ENCODE measurements around the gene BCL7A. TPM values are rescaled to one million over a fixed set of nuclear protein-coding genes. Genes with fewer than 3 reads are reported as not detected.
"Not testable (repeated sequence)": the region's sequence is repeated elsewhere in the genome, so short reads cannot be mapped to it uniquely, and the experiment has no call there.

Gene BCL7A
- total RNA-seq, 1 experiment from 2014 or later = 10.3 TPM

DNA sequence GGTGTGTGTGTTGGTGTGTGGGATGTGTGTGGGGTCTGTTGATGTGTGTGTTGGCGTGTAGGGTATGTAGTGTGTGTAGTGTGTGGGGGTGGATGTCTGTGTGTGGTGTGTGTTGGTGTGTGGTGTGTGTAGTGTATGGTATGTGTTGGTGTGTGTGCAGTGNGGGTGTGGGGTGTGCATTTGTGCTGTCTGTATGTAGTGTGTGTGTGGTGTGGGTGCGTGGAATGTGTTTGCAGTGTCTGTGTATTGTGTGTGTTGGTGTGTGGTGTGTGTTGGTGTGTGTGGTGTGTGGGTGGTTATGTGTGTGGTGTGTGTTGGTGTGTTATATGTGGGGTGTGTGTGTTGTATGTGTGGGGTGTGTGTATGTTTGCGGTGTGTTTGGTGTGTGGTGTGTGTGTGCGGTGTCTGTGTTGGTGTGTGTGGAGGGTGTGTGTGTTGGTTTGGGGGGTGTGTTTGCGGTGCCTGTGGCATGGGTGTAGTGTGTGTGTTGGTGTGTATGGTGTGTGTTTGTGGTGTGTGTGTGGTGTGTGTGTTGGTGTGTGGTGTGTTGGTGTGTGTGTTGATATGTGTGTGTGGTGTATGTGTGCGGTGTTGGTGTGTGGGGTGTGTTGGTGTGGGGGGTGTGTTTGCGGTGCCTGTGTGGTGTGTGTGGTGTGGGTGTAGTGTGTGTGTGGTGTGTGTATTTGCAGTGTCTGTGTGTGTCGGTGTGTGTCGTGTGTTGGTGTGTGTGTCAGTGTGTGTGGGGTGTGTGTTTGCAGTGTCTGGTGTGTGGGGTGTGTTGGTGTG is 71.6 kb downstream of the BCL7A start:
- DNase-seq (ENCODE audit: low read depth) = no peak

DNA sequence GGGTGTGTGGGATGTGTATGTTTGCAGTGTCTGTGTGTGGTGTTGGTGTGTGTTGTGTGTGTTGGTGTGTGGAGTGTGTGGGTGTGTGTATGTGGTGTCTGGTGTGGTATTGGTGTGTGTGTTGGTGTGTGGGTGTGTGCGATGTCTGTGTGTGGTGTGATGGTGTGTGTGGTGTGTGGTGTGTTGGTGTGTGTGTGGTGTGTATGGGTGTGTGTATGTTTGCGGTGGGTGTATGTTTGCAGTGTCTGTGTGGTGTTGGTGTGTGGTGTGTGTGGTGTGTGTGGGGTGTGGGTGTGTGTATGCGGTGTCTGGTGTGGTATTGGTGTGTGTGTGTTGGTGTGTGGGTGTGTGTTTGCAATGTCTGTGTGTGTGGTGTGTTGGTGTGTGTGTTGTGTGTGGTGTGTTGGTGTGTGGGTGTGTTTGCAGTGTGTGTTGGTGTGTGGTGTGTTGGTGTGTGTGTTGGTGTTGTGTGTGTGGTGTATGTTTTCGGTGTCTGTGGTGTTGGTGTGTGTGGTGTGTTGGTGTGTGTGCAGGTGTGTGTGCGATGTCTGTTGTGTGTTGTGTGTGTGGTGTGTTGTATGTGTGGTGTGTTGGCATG is 72.6 kb downstream of the BCL7A start:
- DNase-seq (ENCODE audit: low read depth) = no peak

DNA sequence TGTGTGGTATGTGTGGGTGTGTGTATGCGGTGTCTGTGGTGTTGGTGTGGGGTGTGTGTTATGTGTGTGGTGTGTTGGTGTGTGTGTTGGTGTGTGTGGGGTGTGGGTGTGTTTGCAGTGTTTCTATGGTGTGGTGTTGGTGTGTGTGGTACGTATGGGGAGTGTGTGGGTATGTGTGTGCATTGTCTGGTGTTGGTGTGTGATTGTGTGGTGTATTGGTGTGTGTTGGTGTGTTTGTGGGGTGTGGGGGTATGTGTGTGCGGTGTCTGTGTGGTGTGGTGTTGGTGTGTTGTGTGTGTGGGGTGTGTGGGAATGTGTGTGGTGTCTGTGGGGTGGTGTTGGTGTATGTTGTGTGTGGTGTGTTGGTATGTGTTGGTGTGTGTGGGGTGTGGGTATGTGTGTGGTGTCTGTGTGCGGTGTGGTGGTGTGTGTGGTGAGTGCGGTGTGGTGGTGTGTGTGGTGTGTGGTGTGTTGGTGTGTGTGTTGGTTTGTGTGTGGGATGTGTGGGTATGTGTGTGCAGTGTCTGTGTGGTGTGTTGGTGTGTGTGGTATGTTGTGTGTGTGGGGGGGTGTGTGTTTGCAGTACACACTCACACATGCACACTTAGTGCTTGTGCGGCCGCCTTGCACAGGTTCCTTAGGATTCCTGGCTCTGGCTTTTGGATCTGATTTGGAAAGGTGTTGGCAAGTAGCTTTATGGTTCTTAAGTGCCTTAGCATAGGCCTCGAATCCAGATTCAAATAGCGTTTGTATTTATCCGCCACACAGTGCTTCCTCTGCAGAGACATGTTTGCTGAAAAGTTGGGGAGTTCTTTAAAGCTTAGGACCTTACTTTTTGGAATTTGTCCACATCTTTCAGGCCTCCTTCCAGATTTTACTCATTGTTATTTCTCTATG is 73.3 kb downstream of the BCL7A start:
- DNase-seq (ENCODE audit: low read depth) = no peak

- no peak for DNase-seq (ENCODE audit: low read depth)
Measured at GRCh38 chr12:122096014-122096413, 74.3 kb downstream of the BCL7A start.

GRCh38 chr12:122096591-122097149 is 75.0 kb downstream of the BCL7A start:
- DNase-seq (ENCODE audit: low read depth) = no peak

DNA sequence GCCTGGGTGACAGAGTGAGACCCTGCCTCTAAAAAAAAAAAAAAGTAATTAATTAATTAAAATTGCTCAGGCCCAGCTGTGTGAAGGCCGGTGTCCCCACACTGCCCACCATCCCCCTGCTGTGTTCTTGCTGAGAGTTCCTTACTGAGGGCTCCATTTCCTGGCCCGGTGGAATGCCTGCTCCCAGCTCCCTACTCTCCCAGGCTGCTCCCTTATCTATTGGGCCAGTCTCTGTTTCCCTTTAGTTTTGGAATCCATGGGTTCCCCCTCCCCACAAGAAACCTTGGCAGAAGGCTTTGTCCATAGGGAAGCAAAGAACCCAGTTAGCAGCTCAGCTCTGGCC is 75.9 kb downstream of the BCL7A start:
- no peak for DNase-seq (ENCODE audit: low read depth)

DNA sequence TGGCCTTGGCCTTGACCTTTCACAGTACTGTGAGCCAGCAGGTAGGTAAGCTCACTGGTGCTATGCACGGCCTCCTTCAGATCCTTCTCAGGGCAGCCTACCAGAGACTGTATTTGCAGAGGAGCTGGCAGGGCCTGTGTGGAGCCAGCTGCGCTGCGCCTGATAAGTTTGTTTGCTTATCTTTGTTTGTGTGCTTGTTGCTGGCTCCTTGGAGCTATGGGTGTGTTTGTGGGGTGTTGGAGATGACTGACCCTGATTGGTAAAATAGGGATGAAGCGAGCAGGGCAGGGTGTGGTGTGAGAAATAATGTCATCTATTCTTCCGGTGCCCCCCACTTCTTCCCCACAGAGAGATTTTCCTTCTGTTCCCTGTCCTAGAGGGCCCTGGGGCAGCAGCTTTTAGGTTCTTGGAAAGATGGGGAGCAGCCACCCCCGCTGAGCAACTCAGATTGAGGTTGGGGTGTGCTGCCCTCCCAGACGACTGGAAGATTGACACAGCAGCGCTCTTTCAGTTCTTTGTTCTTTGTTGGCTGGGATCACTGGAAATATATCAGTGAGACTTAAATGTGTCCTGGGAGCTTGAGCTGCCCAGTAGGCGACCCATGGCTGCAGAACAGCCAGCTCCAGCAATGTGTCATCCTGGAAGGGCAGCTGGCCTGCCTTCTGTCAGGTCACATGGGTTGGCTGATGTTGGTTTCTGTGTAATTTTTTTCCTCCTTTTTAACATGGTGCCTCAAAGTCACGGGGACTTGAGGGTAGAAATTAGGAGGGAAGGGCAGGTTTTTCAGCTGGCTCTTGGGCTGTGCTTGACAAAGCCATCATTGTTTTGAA is 76.5 kb downstream of the BCL7A start:
- DNase-seq (ENCODE audit: low read depth) = peak; percentile 30

- DNase-seq (ENCODE audit: low read depth) = no peak
Measured at GRCh38 chr12:122099280-122099749, 77.6 kb downstream of the BCL7A start.

DNA sequence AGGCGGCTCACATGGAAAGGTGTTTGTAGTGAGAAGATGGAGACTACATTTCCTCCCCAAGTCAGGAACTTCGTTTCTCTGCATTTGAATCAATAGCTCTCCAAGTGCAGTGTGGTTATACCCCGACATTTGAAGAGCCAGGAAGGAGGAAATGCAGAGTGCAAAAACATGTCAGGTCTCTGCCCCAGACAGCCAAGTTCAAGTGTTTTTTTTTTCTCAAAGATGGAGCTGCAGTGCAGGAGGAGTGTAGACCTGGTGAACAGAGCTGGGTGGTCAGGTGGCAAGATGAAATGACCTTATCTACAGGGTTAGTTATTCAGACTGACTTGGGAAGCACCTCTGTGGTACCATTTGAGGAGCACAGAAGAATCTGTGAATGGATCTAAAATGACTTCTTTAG is 78.2 kb downstream of the BCL7A start:
- no peak for DNase-seq (ENCODE audit: low read depth)

- no peak for DNase-seq (ENCODE audit: low read depth)
Measured at GRCh38 chr12:122100568-122100967, 78.9 kb downstream of the BCL7A start.

- DNase-seq (ENCODE audit: low read depth) = no peak
Measured at GRCh38 chr12:122102331-122102730, 80.6 kb downstream of the BCL7A start.

GRCh38 chr12:122104844-122105243 is 83.2 kb downstream of the BCL7A start:
- no peak for DNase-seq (ENCODE audit: low read depth)

DNA sequence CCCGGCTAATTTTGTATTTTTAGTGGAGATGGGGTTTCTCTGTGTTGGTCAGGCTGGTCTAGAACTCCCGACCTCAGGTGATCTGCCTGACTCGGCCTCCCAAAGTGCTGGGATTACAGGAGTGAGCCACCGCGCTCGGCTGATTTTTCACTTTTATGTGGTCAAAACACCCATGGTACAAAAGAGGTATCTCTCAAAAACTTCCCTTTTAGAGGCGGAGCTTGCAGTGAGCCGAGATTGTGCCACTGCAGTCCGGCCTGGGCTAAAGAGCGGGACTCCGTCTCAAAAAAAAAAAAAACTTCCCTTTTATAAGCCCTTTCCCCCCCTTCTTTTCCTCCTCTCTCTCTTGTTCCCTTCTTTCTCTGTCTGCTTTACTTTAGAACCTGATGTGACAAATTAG is 83.8 kb downstream of the BCL7A start:
- DNase-seq (ENCODE audit: low read depth) = not testable (repeated sequence)

DNA sequence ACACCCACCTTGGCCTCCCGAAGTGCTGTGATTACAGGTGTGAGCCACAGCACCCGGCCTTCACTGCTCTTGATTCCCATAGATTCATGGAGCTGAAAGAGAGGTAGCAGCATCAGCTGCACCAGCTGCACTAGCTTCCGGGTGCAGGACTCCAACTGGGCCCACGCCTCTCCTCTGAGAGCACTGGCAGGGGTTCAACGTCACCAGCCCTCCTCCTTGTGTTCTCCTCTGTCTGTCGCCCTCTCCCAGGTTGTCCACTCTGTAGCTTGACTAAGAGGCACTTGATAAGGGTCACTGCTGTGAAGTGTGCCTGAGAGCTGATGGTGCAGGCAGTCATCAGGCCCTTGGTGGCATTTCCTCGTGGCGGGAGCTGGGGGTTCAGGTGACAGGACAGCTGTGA is 85.2 kb downstream of the BCL7A start:
- DNase-seq (ENCODE audit: low read depth) = no peak

DNA sequence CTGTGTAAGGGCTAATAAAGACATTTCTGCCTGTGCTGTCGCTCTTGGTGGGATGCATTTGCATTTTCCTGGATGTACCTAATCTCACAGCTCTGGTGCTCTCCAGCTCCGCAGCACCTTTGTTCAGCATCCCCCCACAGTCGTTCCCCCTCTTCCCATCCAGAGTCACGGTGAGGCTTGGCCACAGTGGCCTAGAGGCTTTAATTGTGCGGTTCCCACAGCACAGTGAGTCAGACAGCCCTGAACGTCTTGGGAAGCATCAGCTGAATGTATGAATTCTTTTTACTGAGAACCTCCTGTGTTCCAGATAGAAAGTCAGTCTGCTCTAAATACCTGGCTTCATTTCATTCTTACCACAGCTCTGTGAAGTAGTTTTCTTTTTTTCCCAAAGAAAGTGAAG is 85.6 kb downstream of the BCL7A start:
- peak; percentile 79 for DNase-seq (ENCODE audit: low read depth)

DNA sequence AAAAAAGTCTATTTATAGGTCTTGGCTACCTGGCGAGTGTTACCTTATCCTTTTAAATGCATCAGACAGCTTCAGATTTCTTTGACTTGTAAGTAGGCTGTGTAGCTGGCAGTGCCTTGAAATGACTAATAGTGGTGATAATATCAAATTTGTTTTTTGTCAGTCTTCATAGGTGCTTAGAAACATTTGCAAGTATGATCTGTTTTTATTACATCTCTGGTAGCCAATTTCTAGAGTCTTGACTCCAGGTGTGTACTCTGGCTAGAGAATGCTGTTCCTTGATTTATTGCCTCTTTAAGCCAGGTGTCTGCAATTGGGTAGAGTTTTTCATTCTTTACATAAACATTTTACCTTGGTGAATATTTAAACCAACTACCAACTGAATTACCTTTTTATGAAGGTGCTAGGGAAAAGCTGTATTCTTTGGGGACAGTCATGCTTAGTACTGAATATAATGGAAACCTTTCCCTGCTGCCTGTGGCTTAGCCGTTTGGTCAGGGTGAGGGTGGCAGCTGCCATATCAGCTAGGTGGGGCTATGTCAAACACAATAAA is 89.5 kb downstream of the BCL7A start:
- no peak for DNase-seq (ENCODE audit: low read depth)
